Breast epithelium (tissue), 3 donors: Measurements from ENCODE around the gene RGS9.
"Not testable (repeated sequence)": the region's sequence is repeated elsewhere in the genome, so short reads cannot be mapped to it uniquely, and the experiment has no call there.

Source experiments
- POLR2A ChIP-seq: fragments of 450-650 bp; IDR thresholded peaks from one replicate; pipeline ENCODE4 v1.6.1; 2016; ENCODE audit warnings: antibody characterized with exemption, mild to moderate bottlenecking, moderate library complexity
- TF ChIP-seq, protein P1 (sequence below), 3 donors: fragments of 450-650 bp; IDR thresholded peaks; one replicate each; pipeline ENCODE4 v1.5.1; 2016 to 2017; ENCODE audit warnings: antibody characterized with exemption in 3 of 3, mild to moderate bottlenecking in 3 of 3, moderate library complexity in 3 of 3

DNA sequence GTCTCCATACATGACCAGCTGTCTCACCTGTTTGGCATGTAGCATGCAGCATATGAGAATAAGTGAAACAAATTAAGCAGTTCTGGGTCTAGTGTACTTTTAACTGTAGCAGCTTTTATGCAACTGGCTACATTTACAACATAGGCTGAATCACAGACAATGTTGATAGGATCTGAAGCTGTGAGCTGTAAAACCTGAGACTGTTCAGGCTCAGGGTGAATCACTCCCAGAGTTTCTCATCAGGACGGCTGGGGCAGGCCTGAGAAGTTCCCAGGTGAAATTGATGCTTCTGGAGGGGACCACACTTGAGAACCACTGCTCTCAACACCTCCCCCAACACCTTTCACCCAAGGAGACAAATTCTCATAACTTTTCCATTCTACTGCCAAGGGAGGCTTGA is 70.3 kb downstream of the RGS9 start:
- TF ChIP-seq POLR2A = not testable (repeated sequence)
- TF ChIP-seq, protein P1, sequence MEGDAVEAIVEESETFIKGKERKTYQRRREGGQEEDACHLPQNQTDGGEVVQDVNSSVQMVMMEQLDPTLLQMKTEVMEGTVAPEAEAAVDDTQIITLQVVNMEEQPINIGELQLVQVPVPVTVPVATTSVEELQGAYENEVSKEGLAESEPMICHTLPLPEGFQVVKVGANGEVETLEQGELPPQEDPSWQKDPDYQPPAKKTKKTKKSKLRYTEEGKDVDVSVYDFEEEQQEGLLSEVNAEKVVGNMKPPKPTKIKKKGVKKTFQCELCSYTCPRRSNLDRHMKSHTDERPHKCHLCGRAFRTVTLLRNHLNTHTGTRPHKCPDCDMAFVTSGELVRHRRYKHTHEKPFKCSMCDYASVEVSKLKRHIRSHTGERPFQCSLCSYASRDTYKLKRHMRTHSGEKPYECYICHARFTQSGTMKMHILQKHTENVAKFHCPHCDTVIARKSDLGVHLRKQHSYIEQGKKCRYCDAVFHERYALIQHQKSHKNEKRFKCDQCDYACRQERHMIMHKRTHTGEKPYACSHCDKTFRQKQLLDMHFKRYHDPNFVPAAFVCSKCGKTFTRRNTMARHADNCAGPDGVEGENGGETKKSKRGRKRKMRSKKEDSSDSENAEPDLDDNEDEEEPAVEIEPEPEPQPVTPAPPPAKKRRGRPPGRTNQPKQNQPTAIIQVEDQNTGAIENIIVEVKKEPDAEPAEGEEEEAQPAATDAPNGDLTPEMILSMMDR (IDR thresholded peaks at IDR 0.05) = not testable (repeated sequence)
